Epithelial cell of proximal tubule (primary cell): Measurements from ENCODE around the gene ARMC9. TPM values are rescaled to one million over a fixed set of nuclear protein-coding genes. Genes with fewer than 3 reads are reported as not detected.

Source experiments
- DNase-seq: peaks from one replicate; pipeline ENCODE4 v3.0.0-alpha.2; 2011; ENCODE audit warnings: low read depth
- H3K4me3 ChIP-seq: 2 replicates; pipeline ENCODE4 v1.5.1; 2011; ENCODE audit warnings: low read depth, mild to moderate bottlenecking, low read length
- CTCF ChIP-seq: conservative IDR thresholded peaks from 2 replicates; pipeline ENCODE4 v1.5.1; 2012; ENCODE audit warnings: low read depth, mild to moderate bottlenecking, low read length
- total RNA-seq: library from RNA; depleted of rRNA; stranded (reverse); fragments of >200 nt; gene quantifications from 2 replicates; pipeline ENCODE4 v1.2.3, GENCODE V29; 2015

ARMC9 gene
- total RNA-seq, 1 donor from 2014 or later: 12.6 TPM

- no peak overlapping the region for H3K4me3 ChIP-seq
- peak; percentile 54 for TF ChIP-seq CTCF
- no peak for DNase-seq
Observed at GRCh38 chr2:231410293-231411004, 212.0 kb downstream of the ARMC9 start.

- no peak for DNase-seq
- no peak for TF ChIP-seq CTCF
- no peak overlapping the region for H3K4me3 ChIP-seq
Observed at GRCh38 chr2:231411237-231411636, 212.8 kb downstream of the ARMC9 start.

GRCh38 chr2:231411831-231412617 lies 213.6 kb downstream of the ARMC9 start:
- peak; percentile 85 for TF ChIP-seq CTCF
- H3K4me3 ChIP-seq: peak overlapping the region; percentile 61
- peak; percentile 33 for DNase-seq

GRCh38 chr2:231412618-231412963 lies 214.2 kb downstream of the ARMC9 start:
- peak overlapping the region; percentile 61 for H3K4me3 ChIP-seq
- DNase-seq: no peak
- TF ChIP-seq CTCF: no peak

GRCh38 chr2:231413456-231413855 lies 215.0 kb downstream of the ARMC9 start:
- TF ChIP-seq CTCF: no peak
- H3K4me3 ChIP-seq: no peak overlapping the region
- DNase-seq: no peak

GRCh38 chr2:231413921-231414476 lies 215.6 kb downstream of the ARMC9 start:
- no peak overlapping the region for H3K4me3 ChIP-seq
- TF ChIP-seq CTCF: no peak
- no peak for DNase-seq

- no peak for DNase-seq
- no peak for TF ChIP-seq CTCF
- H3K4me3 ChIP-seq: no peak overlapping the region
Observed at GRCh38 chr2:231415029-231415428, 216.6 kb downstream of the ARMC9 start.
